ENCODE measurements around the gene CTNNA2.

CTNNA2 gene

DNA sequence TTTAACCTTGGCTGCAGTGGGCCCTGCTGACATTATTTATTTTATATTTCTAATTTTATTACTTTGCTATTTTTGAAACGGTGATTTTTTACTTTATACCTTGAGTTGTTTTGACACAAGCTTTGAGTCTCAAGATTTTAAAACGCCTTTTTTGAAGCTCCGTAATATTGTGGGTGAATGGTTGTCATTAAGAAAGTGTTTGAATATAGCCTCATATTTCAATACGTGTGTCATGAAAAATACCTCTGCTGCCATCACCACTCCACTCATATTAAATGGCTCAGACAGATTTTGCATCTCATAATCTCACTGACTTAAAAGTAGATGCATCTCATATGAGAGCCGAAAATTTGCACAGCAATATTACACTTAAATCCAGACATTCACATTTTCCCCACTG lies 106.6 kb downstream of the CTNNA2 start:
- DNase-seq: no peak

DNA sequence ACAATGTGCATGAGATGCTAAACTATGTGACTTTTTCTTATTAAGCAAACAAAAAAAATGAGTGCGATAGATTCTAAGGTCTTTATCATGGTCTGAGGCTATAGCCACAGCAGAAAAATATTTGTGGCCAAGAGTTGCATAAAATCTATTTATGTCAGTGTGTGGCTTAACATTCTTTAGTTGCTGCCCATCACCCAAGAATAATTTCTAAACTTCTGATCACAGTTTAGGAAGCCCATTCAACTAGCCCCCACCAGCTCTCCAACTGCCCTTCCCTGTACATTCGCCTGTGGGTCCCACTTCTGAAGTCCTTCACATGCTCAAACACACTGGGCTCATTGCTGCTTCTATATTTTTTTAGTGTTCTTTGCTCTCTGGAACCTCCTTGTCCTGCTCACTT lies 107.1 kb downstream of the CTNNA2 start:
- no peak for DNase-seq

DNA sequence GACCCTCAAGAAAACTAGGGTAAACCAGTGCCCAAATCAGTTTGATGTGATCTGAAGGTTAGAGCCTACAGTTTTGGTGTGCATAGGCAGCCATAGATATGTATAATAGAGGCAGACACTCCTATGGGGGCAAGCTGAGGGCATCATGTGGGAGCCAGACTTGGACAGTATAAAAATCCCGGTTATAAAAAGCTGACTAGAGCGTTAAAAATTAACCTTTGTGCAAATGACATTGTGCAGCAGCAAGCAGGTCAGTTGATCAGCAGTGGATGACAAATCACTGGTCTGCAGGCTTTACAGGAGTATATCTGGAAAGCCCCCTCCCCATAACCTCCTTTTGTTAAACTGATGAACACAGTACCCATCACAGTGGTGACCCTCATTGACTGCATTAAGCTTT lies 107.8 kb downstream of the CTNNA2 start:
- no peak for DNase-seq

DNA sequence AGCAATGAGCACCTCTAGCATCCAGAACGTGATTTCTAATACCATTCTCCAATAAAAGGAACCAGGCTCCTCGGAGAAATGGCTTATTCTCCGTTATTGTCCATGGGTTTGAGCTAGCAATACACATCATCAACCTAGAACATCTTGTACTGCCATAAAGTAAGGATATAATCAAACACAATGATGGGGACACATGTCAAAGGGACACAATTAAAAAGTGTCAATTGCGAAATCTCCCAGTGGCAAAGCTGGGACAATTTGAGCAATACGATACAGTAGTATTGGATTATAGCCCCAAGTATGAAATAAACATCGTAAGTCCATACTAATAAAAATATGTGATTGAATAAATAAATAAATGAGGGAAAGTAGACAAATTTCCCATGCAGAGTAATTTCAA lies 108.4 kb downstream of the CTNNA2 start:
- DNase-seq: no peak

DNA sequence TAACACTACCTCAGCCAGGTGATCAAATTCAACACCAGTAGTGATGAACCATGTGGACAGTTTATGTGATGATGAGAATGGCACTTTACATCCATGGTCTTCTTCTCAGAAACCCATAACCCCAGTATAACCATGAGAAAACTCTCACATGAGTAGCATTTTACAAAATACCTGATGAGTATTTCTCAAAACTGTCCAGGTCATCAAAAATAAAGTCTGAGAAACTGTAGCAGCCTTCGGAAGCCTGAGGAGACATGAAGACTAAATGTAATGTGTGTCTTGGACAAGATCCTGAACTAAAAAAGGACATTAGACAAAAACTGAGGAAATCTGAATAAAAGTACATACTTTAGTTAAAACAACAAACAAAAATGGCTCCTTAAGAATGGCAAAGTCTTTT lies 108.9 kb downstream of the CTNNA2 start:
- no peak for DNase-seq

DNA sequence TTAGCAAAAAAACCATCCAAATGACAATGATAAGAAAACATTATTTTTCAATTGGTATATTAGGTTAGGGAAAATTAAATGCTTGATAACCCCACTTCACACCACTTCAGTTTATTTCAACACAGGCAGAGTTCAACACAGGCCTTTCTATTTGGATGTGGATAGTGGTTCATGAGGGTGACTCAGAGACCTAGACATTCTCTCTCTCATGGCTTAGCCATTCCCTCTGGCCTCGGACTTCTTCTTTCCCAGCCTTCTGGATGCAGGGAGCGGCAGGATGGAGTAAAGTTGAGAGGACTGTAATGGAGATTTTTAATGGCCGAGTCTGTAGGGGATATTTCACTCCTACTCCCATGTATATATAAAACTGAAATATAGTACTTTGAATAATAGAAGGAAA lies 109.7 kb downstream of the CTNNA2 start:
- DNase-seq: no peak

DNA sequence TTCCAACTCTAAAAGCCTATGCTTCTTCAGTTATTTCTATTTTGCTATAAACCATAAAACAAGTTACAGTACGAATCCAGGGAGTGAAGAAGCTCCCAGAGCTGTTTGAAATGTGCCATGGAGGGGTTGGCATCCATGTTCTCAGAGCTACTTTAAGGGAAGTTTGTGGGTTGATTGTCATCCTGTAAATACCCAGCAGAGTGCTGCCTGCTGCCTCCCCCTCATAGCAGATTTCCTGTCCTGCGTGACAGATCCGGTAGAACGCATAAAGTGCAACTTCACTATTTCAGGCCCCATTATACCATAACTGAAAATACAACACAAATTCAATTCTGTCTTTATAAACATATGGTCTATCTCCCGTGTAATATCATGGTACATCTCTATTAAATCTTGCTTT lies 114.4 kb downstream of the CTNNA2 start:
- DNase-seq: no peak

DNA sequence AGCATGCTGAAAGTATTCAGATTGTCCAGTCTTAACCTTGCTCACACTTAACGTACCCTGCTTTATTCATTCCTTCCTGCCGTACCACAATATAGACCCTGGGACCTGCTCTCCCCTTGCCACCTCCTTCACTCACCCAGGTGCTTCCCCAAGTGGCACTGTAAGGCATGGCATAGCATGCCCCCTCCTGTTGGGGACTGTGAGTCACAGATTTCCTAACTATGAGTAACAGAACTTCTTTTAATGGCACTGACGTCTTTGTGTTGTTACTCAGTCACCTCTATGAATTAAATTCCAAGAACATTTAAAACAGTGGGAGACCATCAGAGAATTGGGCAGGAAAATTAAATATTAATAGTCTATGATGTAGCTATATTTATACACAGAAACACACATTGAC lies 117.2 kb downstream of the CTNNA2 start:
- DNase-seq: no peak

DNA sequence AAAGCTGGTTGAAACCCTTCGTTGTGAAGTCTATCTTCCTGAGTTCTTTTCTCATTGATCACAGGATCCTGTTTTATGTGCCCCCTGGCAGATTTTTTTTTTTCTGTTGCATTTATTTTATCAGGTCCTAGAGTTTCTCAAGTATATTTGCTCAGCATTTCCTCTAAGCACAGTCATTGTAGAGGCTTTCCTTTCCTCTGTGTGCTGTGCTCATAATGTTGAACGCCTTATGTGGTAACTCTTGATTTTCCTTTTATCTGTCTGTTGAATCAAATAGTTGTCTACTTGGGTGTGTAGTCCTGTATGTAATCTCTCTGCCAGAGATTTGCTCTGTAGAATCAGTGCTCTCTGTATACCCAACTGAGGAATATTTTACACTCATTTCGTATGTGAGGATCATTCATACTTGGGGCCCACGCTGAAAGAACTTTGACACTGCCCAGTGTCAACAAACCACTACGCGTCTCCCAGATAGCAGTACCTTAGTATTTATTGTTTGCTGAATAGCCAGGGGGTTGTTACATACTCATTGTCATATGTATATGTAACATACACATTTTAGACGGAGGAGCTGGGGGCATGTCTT lies 118.2 kb downstream of the CTNNA2 start:
- no peak for DNase-seq

DNA sequence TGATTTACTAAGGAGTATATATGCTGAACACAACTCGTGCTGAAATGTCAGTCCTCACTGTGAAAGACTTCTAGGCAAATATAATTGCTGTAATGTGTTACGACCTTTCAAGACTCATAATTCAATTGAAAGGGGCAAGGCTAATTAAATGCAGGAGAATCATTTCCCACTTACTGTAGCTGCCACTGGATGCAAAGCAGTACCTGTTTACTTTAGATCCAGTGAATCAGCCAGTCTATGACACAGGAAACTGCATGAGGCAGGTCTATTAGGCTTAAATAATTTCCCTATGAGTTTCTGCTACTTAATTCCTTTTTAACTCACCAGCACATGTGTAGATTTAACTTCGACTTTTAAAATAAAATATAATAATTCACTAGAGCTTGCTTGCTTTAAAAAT lies 125.6 kb downstream of the CTNNA2 start:
- no peak for DNase-seq

DNA sequence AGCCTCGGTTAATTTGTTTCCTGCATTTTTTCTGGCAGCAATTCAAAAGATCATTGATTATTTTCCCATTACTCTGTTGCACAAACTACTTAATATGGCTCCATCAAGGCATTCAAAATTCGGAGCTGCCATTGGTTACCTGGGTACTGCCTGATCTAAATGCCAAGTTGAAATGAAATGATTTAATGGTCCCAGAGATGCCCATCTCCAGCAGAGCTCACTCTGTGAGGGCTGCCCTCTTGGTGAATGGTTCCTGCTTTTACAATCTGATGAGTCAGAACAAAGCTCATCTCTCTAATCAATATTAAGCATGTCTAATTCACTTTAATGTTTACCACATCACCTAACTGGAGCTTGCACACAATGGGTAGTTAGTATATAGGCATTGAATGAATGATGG lies 126.1 kb downstream of the CTNNA2 start:
- no peak for DNase-seq

DNA sequence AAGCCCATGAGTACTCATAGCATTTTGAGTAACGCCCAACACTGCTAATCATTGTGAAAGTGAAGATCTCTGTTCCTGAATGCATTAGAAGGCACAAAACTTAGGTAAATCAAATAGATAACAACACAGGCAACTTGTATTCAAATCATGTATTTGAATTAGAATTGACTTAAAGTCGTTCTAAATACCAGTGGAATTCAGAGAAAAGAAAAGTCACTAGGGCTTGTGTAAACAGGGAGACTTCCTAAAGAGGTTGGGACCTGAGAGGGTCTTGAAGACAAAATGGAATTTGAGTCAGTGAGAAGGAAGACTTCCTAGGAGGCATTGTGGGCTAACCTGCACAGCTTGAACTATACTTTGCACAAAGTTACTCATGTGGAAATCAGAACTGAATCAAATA lies 127.2 kb downstream of the CTNNA2 start:
- no peak for DNase-seq

DNA sequence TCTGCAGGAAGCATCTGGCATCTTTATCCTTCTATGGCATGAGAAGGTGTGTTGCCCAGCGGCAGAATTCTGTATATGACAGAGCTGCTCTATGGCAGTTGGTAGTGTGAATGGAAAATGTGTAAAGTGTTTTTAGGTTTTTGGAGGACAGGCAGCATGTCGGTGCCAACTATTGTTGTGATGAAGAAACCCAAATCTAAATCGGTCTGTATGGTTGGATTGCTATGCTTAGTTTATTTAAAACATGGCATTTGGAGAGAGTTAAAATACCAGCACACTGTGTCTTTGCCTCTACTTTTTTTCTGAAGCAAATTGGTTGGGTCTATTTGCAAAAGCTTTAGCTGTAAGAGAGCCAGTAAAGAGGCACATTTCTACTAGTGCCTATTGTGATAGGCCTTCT lies 136.7 kb downstream of the CTNNA2 start:
- no peak for DNase-seq

DNA sequence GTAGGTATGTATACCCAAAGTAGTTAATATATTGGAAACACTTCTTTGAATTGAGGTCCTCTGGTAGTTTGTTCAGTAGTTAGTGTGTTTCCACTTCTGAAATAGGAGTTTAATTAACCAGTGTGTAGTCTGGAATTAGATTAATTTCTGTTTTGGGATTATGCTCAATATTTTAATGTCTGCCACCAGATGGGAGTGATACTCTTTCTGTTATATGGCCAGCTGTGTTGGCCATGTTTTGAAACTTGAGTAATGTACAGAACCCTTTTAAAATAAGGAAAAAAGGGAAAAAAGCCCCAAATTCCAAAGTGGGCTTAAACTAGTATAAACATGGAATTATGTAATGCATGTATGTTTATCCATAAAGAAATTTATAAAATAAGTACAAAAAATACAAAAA lies 147.7 kb downstream of the CTNNA2 start:
- DNase-seq: no peak

DNA sequence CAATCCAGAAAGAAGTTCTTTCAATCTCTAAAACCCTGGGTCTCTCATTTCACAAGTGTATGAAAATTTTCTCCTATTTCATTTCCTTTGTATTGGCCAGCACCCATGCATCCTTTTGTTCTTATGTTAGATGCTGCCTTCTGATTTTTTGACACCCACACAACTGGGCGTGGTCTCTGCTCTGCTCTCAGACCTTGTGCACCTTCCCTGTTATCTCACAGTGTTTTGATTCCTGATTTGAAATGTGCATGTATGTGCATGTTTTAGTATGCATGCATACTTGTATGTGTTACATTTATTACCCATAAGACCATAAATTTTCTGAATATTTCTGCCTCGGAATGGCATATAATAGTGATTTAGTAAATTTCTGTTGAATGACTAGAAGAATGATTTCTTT lies 152.2 kb downstream of the CTNNA2 start:
- DNase-seq: no peak

DNA sequence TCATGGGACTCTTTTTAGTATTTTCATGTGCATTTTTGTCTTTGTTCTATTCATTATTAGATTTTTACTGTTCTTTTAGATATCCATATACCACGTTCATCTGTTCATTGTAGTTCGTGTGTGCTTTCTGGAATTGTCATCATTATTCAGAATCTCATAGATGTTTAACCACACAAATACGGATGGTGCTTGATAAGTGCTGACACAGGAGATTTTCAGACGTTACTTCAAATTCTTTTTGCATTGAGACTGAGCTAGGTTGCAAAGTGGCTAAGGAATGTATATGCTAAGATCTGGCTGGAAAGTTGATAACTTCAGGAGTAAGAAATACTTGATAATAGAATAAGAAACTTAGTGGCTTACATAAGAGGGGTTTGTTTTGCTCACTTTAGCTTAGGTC lies 153.6 kb downstream of the CTNNA2 start:
- no peak for DNase-seq

DNA sequence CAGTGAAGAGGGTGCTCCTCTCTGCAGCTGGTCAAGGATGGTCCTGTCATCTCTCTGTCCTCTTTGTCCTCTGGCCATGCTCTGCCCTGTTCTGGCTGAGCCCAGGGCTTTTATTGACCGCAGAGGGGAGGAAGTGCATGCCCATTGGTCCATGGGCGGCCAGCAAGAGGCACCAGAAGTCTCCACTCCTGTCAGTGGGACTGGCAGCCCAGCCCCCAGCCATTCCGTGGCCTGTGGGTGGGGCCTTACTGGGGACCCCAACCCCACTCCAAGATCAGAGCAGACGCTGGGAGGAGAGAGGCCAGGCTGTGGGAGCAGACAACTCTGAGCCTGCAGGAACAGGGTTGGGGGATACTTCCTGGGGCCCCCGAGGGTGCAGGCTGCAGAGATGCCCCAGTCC lies 156.9 kb downstream of the CTNNA2 start:
- no peak for DNase-seq

DNA sequence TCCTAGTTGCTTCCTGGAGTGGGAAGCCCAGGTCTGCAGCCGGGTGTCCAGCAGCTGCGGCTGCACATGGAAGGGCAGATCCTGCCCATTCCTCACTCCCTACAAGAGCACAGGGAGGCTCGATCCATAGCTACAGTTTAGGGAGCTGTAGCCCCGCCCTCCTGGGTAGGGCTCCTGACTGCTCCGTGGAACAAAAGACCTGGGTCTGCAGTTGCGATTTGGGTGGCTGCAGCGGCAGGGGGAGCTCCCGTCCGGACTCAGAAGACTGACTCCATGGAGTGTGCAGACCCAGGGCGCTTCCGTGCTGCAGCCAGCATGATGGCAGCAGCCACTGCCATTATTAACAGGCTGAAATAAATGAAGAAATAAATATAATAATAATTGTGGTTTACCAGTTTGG lies 157.3 kb downstream of the CTNNA2 start:
- no peak for DNase-seq

DNA sequence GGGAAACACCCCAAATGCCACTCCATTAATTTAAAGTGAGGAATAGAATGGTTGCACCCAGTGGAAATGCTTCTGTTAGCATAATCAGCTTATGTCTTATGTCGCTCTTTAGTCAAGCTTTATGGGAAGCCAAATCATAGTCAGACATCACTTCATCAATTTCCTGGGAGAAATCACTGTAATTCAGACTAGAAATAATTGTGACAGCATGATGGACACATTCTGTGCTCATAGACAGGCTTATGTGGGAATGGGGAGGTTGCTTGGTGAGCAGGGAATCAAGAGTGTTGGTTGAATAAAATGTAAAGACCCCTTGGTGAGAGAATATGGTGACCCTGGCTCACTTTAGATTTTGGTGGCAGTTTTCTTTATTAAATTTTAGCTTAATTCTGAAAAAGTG lies 174.0 kb downstream of the CTNNA2 start:
- DNase-seq: no peak

DNA sequence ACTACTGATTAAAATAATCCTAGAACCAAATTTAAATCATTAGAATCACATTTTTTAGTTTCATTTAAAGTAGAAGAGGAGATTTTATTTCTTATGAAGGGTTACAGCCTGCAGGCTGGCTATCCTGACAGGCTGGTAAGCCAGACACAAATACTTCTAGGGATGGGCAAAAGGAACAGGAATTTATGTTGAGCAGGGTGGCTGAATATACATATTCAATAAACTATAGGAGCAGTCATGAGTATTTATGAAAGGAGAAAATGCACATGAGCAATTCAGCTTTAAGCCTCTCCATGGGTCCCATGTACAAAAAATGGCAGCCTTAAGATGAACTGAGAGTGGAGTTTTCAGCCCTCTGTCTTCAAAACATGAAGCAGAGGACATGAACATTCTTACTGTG lies 182.4 kb downstream of the CTNNA2 start:
- no peak for DNase-seq

DNA sequence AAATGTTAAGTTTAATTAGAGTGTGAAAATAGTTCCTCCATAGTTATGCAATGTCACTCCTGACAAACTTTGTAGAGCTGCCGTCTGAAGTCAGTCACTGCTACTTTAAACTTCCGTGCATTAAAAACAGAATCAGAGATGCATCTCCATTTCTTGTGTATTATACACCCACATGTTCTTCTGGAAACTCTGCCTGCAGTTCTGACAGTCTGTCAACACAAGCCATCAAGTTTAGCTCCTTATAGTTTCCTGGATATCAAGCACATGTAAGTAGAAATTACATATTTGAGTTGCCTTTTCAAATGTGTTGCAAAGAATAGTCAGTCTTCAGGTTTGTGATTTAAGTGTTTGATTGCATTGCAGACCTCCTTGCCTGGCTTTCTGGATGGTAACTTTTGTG lies 184.3 kb downstream of the CTNNA2 start:
- no peak for DNase-seq

DNA sequence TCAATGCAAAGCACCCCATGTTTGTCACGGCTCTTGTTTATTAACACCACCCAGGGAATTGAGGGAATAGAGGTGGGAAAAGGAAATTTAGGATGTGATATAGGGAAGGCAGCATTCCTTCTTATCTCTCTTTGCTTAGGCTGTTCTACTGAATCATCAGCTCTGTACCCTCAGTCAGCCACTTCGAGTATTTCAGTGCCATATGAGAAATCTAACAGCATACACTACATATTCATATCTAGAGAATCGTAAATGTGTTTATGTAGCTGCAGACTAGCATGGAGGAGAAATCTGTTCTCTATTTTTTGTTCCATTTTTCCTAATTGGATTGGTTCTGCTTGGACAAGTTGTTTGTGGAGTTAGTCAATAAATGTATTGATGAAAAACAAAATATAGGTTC lies 187.8 kb downstream of the CTNNA2 start:
- no peak for DNase-seq

DNA sequence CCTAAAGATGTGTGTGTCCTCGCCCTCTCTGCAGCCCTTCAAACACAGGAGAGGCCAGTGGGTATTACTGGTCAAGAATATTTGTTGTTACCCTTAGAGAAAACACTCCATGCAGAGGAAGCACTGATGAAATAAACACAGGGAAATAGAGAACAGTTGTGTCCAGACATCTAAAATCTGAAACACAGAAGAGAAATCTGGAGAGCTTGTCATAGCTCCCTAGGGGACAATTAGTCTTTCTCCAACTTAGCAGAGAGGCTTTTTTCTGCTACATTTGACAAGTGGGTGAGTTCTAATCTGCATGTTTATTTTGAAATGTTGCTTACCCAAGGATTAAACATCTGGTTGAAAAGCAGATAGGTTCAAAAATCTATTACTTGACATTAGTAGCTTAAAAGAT lies 190.1 kb downstream of the CTNNA2 start:
- no peak for DNase-seq

DNA sequence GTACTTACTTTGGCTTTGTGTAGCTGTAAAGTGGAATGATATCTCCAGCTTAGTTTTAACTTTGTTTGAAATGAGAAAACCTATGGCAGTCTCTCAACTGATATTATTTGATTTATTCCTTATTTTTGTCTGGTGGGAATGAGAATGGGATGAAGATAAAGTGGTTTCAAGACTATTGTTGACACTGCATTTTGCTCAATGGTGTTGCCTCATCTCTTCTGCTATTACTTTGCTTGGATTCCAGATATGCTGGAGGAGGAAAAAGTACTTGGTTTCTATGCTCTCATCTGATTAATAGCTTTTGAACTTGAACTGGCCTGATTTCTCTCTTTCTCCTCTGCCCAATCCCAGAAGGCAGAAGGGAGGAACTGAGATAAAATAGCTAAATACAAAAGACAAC lies 198.2 kb downstream of the CTNNA2 start:
- no peak for DNase-seq

DNA sequence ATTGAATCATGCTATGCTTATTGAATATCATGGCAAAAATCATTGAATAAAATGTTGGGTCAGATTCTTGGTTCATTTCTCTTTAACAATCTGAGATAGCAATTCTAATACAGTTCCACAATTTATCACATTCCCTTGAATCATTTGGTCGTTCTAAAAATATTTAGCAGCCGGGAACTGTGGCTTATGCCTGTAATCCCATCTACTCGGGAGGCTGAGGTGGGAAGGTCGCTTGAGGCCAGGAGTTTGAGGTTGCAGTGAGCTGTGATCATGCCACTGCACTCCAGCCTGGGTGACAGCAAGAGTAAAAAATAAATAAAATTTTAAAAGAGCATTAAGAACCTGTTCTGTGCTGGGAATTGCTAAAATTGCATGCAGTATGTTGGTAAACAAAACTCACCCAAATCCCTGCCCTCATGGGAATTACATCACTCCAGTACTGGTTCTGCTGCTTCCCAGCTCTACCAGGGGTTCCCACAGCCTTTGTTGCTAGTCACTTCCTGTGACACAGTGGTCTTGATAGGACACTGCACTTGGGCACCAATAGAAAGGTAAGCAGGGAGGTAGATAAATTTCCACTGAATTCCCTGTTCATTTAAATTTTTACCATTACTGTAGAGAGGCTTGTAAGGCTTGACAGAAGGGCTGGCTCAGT lies 200.4 kb downstream of the CTNNA2 start:
- DNase-seq: no peak

DNA sequence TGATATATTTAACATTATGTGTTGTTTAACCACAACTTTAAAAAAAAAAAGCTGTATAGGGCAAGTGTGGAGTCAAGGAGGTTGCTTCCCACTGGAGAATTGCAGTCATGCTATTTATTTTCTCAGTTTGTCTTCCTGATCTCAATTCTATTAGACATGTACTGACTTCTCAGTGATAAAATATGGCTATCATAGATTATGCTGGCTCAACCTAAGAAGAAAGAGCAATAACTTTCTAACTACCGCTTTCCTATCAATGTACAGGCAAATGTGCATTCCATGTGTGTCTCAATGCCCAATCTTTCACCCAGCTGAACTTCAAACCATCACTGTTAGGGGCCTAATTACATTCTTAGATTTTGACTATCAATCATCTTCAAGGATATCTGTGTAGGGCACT lies 201.4 kb downstream of the CTNNA2 start:
- no peak for DNase-seq

Data from activated CD4-positive, alpha-beta T cell treated with anti-CD3 and anti-CD28 coated beads, Interleukin-2, amount 50 U/mL, for 4 hours (primary cell).